GM18951 (cell line): ENCODE results near the gene ROR2.

Experiments used
- POLR2A ChIP-seq: IDR thresholded peaks from 4 replicates; pipeline ENCODE4 v1.6.1; 2011; ENCODE audit warnings: mild to moderate bottlenecking; ENCODE audit not compliant: insufficient read length, insufficient read depth; ENCODE audit errors: extremely low read depth
- in situ Hi-C: fragments of 300-500 bp; cut with MboI; formaldehyde crosslinking; loops from one replicate; pipeline ENCODE4 v1.12.0; 2022; ENCODE audit warnings: low sequenced_read_pairs, mixed read lengths, inconsistent platforms; ENCODE audit not compliant: unreplicated experiment

ROR2 gene

GRCh38 chr9:91681461-91682305, 268.3 kb downstream of the ROR2 start:
- in situ Hi-C loops, result no loop called here
- no peak for TF ChIP-seq POLR2A

DNA sequence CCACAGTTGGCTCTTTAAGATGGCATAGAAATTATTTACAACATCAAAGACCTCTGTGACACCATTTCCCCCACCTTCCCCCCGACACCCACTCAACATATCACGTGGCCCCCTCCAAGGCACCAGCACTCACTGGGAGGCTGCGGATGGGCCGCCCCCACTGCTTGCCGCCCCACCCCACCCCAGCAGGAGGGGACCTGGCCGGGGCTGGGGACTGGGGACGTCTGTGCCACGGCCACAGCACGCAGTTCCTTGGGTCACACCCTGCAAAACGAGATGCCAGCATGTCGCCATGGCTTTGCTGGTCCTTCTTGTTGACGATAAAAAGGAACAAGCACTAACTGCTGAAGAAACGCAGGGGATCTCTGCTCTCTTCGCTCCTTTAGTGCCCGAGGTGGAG, 269.0 kb downstream of the ROR2 start:
- no peak for TF ChIP-seq POLR2A
- in situ Hi-C loops, result no loop called here

GRCh38 chr9:91680106-91680505, 269.9 kb downstream of the ROR2 start:
- TF ChIP-seq POLR2A, result no peak
- in situ Hi-C loops, result no loop called here

GRCh38 chr9:91678807-91679580, 271.0 kb downstream of the ROR2 start:
- in situ Hi-C loops, result no loop called here

DNA sequence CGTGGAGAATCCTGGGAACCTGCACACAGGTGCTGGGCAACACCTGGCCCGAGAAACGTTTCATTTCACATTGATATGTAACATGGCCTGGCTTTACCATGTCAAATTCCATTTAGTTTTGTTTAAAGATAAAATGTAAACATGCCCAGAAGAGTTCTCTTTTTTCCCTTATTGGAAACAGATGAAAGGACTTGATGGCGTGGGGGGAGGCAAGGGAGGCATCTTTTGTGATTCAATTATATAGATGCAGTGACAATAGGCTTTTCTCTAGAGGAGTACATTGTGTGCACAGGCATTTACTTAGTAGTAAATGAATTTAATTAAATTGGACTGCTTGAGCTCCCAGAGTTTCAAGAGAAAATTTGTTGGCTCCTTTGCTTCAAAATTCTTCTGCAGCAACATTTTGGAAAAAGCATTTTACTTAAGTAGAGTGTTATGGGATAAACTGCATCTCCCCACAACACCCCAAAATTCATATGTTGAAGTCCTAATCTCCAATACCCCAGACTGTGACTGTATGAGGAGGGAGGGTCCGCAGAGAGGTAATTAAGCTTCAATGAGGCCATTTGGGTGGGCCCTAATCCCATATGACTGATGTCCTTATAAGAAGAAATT, 272.1 kb downstream of the ROR2 start:
- in situ Hi-C loops, result no loop called here
- no peak for TF ChIP-seq POLR2A

More at GRCh38 chr9:91678807-91679580, 271.0 kb downstream of the ROR2 start:
- TF ChIP-seq POLR2A, result no peak

DNA sequence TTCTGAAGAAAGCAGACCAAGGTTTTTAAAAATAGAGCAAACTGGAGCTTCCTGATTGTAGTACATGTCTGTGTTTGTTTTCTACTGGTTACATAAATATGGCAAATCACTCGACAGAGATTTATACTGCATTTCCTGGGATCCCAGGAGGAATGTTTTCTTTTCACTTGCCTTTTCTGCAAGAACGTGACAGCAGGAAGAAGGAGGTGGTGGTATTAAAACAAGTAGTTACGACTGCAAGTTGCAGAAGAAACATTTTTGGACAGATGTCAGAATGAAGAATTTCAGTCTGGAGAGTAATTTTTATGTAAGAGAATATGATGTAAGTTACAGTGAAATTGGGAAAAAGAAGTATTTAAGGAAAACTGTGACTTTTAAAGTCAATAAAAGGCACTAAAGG, 272.7 kb downstream of the ROR2 start:
- in situ Hi-C loops, result no loop called here
- no peak for TF ChIP-seq POLR2A

GRCh38 chr9:91676046-91676445, 274.0 kb downstream of the ROR2 start:
- in situ Hi-C loops, result no loop called here
- TF ChIP-seq POLR2A, result no peak

DNA sequence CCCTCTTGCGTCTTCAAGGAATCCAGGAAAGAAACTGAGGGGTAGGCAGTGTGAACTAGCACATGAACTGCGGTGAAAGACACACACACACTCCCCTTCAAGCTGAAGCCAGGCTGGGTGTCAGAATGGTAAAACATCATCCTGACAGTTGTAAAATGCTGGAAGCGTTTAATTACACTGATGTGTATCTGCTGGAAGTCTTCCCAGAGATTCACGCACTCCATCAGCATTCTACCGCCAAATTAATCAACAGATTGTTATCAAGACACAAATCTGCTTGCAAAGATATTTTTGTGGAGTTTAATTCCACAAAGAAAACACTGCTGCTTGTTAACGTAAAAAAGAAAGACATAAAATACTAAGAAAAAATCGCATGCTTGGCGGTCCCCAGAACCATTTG, 285.4 kb downstream of the ROR2 start:
- in situ Hi-C loops, result loop anchor here (25.0 kb wide), 1 partner anchor 752 kb away; no protein-coding TSS in a partner anchor
- no peak for TF ChIP-seq POLR2A

DNA sequence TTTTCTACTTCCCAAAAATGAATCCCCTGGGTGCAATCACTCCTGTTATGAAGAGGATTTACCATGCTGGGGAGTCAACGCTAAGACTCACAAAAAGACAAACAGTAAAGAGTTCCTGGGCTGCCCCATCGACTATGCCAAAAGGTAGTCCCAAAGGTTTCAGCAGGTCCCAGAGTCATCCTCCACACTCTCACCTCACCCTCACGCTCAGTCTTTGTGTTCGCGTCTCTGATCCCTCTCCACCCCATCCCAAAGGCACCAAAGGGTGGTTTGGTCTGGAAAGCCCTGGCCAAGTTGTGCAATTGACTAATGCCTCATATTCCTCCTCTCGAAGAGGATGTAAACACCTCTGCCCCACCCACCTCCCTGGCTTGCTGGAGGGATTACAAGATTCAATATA, 286.2 kb downstream of the ROR2 start:
- in situ Hi-C loops, result loop anchor here (25.0 kb wide), 1 partner anchor 752 kb away; no protein-coding TSS in a partner anchor
- TF ChIP-seq POLR2A, result no peak

DNA sequence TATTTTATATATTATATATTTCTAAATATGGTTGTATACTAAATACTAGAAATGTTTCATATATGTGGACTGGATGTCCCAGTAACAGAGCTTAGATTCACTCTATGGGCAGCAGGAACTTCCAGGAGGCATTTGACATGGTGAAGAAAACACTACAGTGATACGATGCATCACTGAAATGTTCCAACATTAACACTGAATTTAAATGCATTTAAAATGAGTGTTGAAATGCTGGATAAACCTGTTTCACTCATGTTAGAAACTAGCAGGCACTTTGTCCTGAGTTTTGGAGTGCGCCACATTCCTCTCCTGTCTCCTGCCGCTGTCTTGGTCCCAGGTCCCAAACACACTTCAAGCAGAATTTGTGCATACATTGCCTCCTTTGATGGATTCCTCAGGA, 288.6 kb downstream of the ROR2 start:
- TF ChIP-seq POLR2A, result no peak
- in situ Hi-C loops, result loop anchor here (25.0 kb wide), 1 partner anchor 749 kb away; no protein-coding TSS in a partner anchor

GRCh38 chr9:91660521-91660920, 289.5 kb downstream of the ROR2 start:
- in situ Hi-C loops, result loop anchor here (25.0 kb wide), 1 partner anchor 748 kb away; no protein-coding TSS in a partner anchor
- TF ChIP-seq POLR2A, result no peak

DNA sequence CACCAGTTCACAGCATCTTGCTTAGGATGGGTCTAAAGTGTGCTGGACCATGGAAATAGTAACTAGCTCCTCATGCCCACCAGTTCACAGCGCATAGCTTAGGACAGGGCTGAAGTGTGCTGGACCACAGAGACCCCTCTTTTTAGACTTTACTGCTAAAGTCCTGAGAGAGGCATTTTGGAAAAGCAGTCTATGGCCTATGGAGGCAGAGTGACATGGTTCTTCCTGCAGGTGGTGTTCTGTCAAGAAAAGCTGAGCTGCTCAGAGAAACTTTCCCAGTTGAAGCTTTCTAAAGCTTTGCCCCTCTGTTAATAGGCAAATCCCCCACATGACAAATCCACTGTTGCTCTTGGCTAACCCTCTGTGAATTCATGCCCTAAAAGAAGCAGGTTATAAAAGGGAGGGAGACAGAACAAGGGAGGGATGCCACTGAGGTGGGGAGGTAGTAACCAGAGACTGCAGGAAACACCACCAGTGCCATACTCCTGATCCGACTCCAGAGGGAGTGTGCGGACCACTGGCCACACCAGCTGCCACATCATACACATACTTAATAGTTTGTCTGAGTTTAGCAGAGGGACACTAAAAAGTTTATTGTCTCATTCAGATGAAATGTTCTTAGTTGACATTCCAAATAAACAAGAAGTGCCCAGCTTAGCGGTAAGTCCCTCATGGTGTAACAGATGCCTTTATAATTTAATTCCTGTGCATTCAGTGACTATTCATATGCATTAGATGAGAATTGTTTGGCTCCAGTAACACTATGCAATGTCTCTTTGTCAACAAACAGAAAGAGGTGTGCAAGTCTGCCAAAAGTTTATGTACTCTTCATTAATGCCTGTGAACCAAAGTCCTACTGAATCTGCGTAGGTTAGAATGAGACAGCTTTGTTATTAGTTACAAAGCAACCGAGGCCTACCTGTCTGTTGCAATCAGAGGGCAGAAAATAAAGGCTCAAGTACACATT, 290.2 kb downstream of the ROR2 start:
- TF ChIP-seq POLR2A, result no peak
- in situ Hi-C loops, result loop anchor here (25.0 kb wide), 1 partner anchor 748 kb away; no protein-coding TSS in a partner anchor
